HEK293T (cell line): ENCODE measurements around the gene HRG.
"Not testable (repeated sequence)": the region's sequence is repeated elsewhere in the genome, so short reads cannot be mapped to it uniquely, and the experiment has no call there.

Experiments used
- BHLHE40 ChIP-seq: fragments of 450-650 bp; IDR thresholded peaks from 2 replicates; pipeline ENCODE4 v1.6.1; 2016; ENCODE audit warnings: mild to moderate bottlenecking, moderate library complexity, borderline replicate concordance
- FOXM1 ChIP-seq: fragments of 450-650 bp; IDR thresholded peaks from 2 replicates; pipeline ENCODE4 v1.6.1; 2017; ENCODE audit warnings: mild to moderate bottlenecking, borderline replicate concordance
- SP1 ChIP-seq: fragments of 450-650 bp; IDR thresholded peaks from 2 replicates; pipeline ENCODE4 v1.6.1; 2017

- TF ChIP-seq SP1, BHLHE40, FOXM1: not testable (repeated sequence)
Observed at GRCh38 chr3:186634207-186634606, 31.6 kb upstream of the HRG start.
